Glomerular endothelial cell (primary cell): Measurements from ENCODE around the gene SYNDIG1. TPM values are rescaled to one million over a fixed set of nuclear protein-coding genes. Genes with fewer than 3 reads are reported as not detected.

ENCODE experiments used
- DNase-seq: peaks from one replicate; pipeline ENCODE4 v3.0.0-alpha.2; 2011; ENCODE audit warnings: low read depth, low spot score; ENCODE audit errors: extremely low read depth
- total RNA-seq: library from RNA; depleted of rRNA; stranded (reverse); fragments of >200 nt; gene quantifications from 2 replicates; pipeline ENCODE4 v1.2.3, GENCODE V29; 2015

The SYNDIG1 gene
- total RNA-seq, 1 donor from 2014 or later = not detected

GRCh38 chr20:24603454-24603853 lies 134.0 kb downstream of the SYNDIG1 start:
- DNase-seq = no peak

GRCh38 chr20:24604966-24605665 lies 135.7 kb downstream of the SYNDIG1 start:
- no peak for DNase-seq

- DNase-seq = no peak
Measured at GRCh38 chr20:24605937-24606455, 136.6 kb downstream of the SYNDIG1 start.

GRCh38 chr20:24607402-24607801 lies 138.0 kb downstream of the SYNDIG1 start:
- DNase-seq = no peak

- DNase-seq = no peak
Measured at GRCh38 chr20:24608926-24609667, 139.7 kb downstream of the SYNDIG1 start.

- DNase-seq = no peak
Measured at GRCh38 chr20:24609757-24610156, 140.3 kb downstream of the SYNDIG1 start.

GRCh38 chr20:24610341-24611115 lies 141.1 kb downstream of the SYNDIG1 start:
- no peak for DNase-seq

GRCh38 chr20:24611360-24612140 lies 142.1 kb downstream of the SYNDIG1 start:
- no peak for DNase-seq

GRCh38 chr20:24612799-24613775 lies 143.7 kb downstream of the SYNDIG1 start:
- DNase-seq = no peak

- no peak for DNase-seq
Measured at GRCh38 chr20:24614341-24614740, 144.9 kb downstream of the SYNDIG1 start.

GRCh38 chr20:24615353-24615752 lies 145.9 kb downstream of the SYNDIG1 start:
- DNase-seq = no peak

- DNase-seq = no peak
Measured at GRCh38 chr20:24616258-24617079, 147.0 kb downstream of the SYNDIG1 start.

GRCh38 chr20:24617080-24617432 lies 147.6 kb downstream of the SYNDIG1 start:
- DNase-seq = no peak

- DNase-seq = no peak
Measured at GRCh38 chr20:24617757-24618450, 148.5 kb downstream of the SYNDIG1 start.

- DNase-seq = no peak
Measured at GRCh38 chr20:24618739-24619138, 149.3 kb downstream of the SYNDIG1 start.

GRCh38 chr20:24619212-24619611 lies 149.8 kb downstream of the SYNDIG1 start:
- no peak for DNase-seq

- no peak for DNase-seq
Measured at GRCh38 chr20:24620937-24621519, 151.6 kb downstream of the SYNDIG1 start.

- no peak for DNase-seq
Measured at GRCh38 chr20:24622856-24623255, 153.4 kb downstream of the SYNDIG1 start.
